GM19351 (cell line): ENCODE results near the gene LYSMD4.

Source experiments
- ATAC-seq: cut with Tn5 transposase; IDR thresholded peaks from one replicate; pipeline ENCODE4 v1.9.1; 2021; ENCODE audit warnings: mild to moderate bottlenecking, moderate library complexity; ENCODE audit not compliant: unreplicated experiment

The LYSMD4 gene

GRCh38 chr15:99707473-99708270 lies 25.6 kb downstream of the LYSMD4 start:
- ATAC-seq = no peak

GRCh38 chr15:99706557-99707303 lies 26.5 kb downstream of the LYSMD4 start:
- no peak for ATAC-seq

- ATAC-seq = peak; percentile 68
Measured at GRCh38 chr15:99704444-99704838, 28.8 kb downstream of the LYSMD4 start.

- peak; percentile 66 for ATAC-seq
Measured at GRCh38 chr15:99703603-99704443, 29.4 kb downstream of the LYSMD4 start.

GRCh38 chr15:99702895-99703602 lies 30.2 kb downstream of the LYSMD4 start:
- ATAC-seq = no peak

GRCh38 chr15:99696096-99696495 lies 37.1 kb downstream of the LYSMD4 start:
- ATAC-seq = no peak

GRCh38 chr15:99692825-99693224 lies 40.4 kb downstream of the LYSMD4 start:
- ATAC-seq = no peak

GRCh38 chr15:99686290-99686689 lies 46.9 kb downstream of the LYSMD4 start:
- ATAC-seq = no peak

GRCh38 chr15:99683000-99683670 lies 50.1 kb downstream of the LYSMD4 start:
- no peak for ATAC-seq

GRCh38 chr15:99682455-99682854 lies 50.8 kb downstream of the LYSMD4 start:
- no peak for ATAC-seq

GRCh38 chr15:99681990-99682389 lies 51.2 kb downstream of the LYSMD4 start:
- no peak for ATAC-seq

- no peak for ATAC-seq
Measured at GRCh38 chr15:99680276-99680675, 53.0 kb downstream of the LYSMD4 start.

GRCh38 chr15:99677540-99678134 lies 55.6 kb downstream of the LYSMD4 start:
- ATAC-seq = peak; percentile 85
